ENCODE results near the gene FARS2. TPM values are rescaled to one million over a fixed set of nuclear protein-coding genes. Genes with fewer than 3 reads are reported as not detected.

Gene FARS2
- total and polyA plus RNA-seq, 10 donors: 9.0 to 27.4 (median 19.8) TPM

GRCh38 chr6:5231289-5231688, 30.0 kb upstream of the FARS2 start:
- WGBS, 5 donors: 81 to 93% (median 86%) methylated on average over 2 of the region's 2 CpGs
- intact Hi-C loops (cut with DNase I; ENCODE audit: low total_unique reads): no loop called here
- TF ChIP-seq, protein P1, sequence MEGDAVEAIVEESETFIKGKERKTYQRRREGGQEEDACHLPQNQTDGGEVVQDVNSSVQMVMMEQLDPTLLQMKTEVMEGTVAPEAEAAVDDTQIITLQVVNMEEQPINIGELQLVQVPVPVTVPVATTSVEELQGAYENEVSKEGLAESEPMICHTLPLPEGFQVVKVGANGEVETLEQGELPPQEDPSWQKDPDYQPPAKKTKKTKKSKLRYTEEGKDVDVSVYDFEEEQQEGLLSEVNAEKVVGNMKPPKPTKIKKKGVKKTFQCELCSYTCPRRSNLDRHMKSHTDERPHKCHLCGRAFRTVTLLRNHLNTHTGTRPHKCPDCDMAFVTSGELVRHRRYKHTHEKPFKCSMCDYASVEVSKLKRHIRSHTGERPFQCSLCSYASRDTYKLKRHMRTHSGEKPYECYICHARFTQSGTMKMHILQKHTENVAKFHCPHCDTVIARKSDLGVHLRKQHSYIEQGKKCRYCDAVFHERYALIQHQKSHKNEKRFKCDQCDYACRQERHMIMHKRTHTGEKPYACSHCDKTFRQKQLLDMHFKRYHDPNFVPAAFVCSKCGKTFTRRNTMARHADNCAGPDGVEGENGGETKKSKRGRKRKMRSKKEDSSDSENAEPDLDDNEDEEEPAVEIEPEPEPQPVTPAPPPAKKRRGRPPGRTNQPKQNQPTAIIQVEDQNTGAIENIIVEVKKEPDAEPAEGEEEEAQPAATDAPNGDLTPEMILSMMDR (IDR thresholded peaks at IDR 0.05 in 8 of 11, conservative IDR thresholded peaks at IDR 0.05 in 3 of 11): no peak
- no peak for TF ChIP-seq POLR2A (IDR thresholded peaks at IDR 0.05)
- H3K36me3 ChIP-seq: peaks cover 0 to 12% (median 2%) of the 10 kb centered on the region in 6 donors
- no peak for DNase-seq
- no peaks in the 10 kb centered on the region for H3K27me3 ChIP-seq (replicated peaks in 1 of 7)
- no peak overlapping the region for H3K4me3 ChIP-seq
- peaks cover 0 to 4% (median 0%) of the 10 kb centered on the region in 6 donors for H3K4me1 ChIP-seq
- no peaks in the 10 kb centered on the region for H3K9me3 ChIP-seq
- H3K27ac ChIP-seq: no peak overlapping the region

GRCh38 chr6:5234874-5235273, 26.4 kb upstream of the FARS2 start:
- Histone ChIP-seq H3K4me1 (peaks cover 0 to 4% (median 1%) of the 10 kb centered on the region in 6 donors), H3K27me3 (replicated peaks in 1 of 7) (no peaks in the 10 kb centered on the region), H3K9me3 (no peaks in the 10 kb centered on the region), H3K36me3 (peaks cover 0 to 21% (median 4%) of the 10 kb centered on the region in 6 donors), H3K27ac (no peak overlapping the region), H3K4me3 (no peak overlapping the region)
- intact Hi-C loops (cut with DNase I; ENCODE audit: low total_unique reads): no loop called here
- DNase-seq: no peak
- TF ChIP-seq POLR2A (IDR thresholded peaks at IDR 0.05) (no peak), POLR2AphosphoS5 (IDR thresholded peaks at IDR 0.05) (no peak)
- TF ChIP-seq, protein P1 (IDR thresholded peaks at IDR 0.05 in 8 of 11, conservative IDR thresholded peaks at IDR 0.05 in 3 of 11): no peak
- WGBS, 5 donors: 55 to 81% (median 77%) methylated on average over 6 of the region's 6 CpGs

DNA sequence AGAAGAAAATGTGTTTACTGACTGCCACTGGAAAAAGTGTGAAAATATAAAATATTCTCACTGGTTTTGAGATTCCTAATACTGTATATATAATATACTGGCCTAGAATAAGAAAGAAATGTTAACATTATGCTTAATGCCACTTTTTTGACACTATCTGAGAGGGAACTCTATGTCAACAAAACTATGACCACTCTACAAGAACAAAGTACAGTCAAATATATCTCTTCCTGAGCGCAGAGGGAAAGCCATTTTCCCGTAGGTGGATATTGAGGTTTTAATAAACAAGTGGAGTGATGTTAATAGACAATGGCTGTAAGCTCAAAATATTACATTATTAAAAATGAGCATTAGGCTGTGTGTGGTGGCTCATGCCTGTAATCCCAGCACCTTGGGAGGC, 25.5 kb upstream of the FARS2 start:
- TF ChIP-seq, protein P1 (IDR thresholded peaks at IDR 0.05 in 8 of 11, conservative IDR thresholded peaks at IDR 0.05 in 3 of 11): no peak
- TF ChIP-seq POLR2AphosphoS5 (IDR thresholded peaks at IDR 0.05) (no peak), POLR2A (IDR thresholded peaks at IDR 0.05) (no peak)
- WGBS, 5 donors: 94 to 98% (median 97%) methylated on average over 2 of the region's 2 CpGs
- Histone ChIP-seq H3K27me3 (replicated peaks in 1 of 7) (no peaks in the 10 kb centered on the region), H3K9me3 (no peaks in the 10 kb centered on the region), H3K36me3 (peaks cover 0 to 27% (median 4%) of the 10 kb centered on the region in 6 donors), H3K27ac (no peak overlapping the region), H3K4me3 (no peak overlapping the region), H3K4me1 (peaks cover 0 to 7% (median 0%) of the 10 kb centered on the region in 6 donors)
- intact Hi-C loops (cut with DNase I; ENCODE audit: low total_unique reads): no loop called here
- no peak for DNase-seq

DNA sequence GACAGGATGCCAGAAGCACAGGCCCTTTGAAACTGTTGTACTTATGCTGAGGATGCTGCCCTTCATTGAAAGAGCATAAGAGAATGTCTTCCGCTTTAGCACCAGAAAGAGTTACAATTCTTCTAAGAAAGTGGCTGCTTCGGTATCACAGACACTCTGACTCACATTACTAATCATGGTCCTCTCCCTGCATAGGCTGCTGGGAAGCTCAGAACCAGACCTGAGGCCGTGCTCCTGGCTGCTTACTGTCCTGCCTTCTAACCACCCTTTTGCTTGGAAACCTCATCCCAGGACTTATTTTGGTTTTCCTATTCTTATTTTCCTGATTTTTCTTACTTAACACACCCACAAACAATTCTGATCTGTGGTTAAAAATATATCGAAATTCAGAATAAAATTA, 23.5 kb upstream of the FARS2 start:
- 89 to 95% (median 95%) methylated on average over 4 of the region's 4 CpGs for WGBS, 5 donors
- intact Hi-C loops (cut with DNase I; ENCODE audit: low total_unique reads): no loop called here
- TF ChIP-seq POLR2A (IDR thresholded peaks at IDR 0.05) (no peak), POLR2AphosphoS5 (IDR thresholded peaks at IDR 0.05) (no peak)
- TF ChIP-seq, protein P1 (IDR thresholded peaks at IDR 0.05 in 8 of 11, conservative IDR thresholded peaks at IDR 0.05 in 3 of 11): no peak
- Histone ChIP-seq H3K4me3 (no peak overlapping the region), H3K9me3 (no peaks in the 10 kb centered on the region), H3K27me3 (replicated peaks in 1 of 7) (no peaks in the 10 kb centered on the region), H3K4me1 (peaks cover 0 to 7% (median 0%) of the 10 kb centered on the region in 6 donors), H3K27ac (no peak overlapping the region), H3K36me3 (peaks cover 0 to 36% (median 4%) of the 10 kb centered on the region in 6 donors)
- no peak for DNase-seq

Data from spleen (tissue), 11 donors.